ENCODE results near the gene PC. TPM values are rescaled to one million over a fixed set of nuclear protein-coding genes. Genes with fewer than 3 reads are reported as not detected.

PC gene
- total and polyA plus RNA-seq, 9 of the 15 experiments (the other 6 are each of a cell fraction or from before 2014, with no cell fraction given): 0.94 to 38.0 (median 8.7) TPM

DNA sequence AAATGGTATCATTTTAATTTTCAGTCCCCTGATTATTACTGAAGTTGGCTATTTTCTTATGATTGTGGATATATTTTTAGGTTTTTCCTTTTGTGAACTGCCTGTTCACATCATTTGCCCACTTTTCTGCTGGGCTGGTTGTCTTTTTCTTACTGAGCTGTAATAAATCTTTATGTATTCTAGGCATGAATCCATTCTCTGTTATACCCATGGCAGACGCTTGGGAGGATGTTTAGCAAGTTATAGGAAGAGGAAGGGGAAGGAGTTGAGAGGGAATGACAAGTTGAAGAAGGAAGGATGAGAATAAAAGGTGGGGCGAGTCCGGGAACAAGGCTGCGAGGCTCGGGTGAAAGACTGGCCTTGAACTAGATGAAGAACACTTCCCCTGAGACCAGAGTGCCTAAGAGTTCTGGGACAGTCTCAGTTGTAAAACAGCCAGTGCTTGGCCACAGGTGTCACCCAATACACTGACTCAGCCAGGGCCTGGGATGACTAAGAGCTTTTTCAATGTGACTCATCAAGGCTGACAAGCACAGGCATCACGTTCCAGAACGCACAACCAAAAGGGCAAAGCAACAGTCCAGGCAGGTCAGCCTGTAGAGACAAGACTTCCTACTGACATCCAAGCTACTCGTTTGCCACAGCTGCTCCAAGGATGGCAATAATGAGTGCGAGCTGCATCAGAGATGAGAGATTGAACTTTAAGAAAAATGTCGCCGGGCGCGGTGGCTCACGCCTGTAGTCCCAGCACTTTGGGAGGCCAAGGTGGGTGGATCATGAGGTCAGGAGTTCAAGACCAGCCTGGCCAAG lies 66.1 kb downstream of the PC start (continued):
- TF ChIP-seq, protein P1, sequence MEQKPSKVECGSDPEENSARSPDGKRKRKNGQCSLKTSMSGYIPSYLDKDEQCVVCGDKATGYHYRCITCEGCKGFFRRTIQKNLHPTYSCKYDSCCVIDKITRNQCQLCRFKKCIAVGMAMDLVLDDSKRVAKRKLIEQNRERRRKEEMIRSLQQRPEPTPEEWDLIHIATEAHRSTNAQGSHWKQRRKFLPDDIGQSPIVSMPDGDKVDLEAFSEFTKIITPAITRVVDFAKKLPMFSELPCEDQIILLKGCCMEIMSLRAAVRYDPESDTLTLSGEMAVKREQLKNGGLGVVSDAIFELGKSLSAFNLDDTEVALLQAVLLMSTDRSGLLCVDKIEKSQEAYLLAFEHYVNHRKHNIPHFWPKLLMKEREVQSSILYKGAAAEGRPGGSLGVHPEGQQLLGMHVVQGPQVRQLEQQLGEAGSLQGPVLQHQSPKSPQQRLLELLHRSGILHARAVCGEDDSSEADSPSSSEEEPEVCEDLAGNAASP (IDR thresholded peaks at IDR 0.05): no peak
- TF ChIP-seq ERF (CRISPR knock-in tag; IDR thresholded peaks at IDR 0.05) (no peak; the same call in 1 of the 2 replicates), AFF4 (CRISPR knock-in tag; IDR thresholded peaks at IDR 0.05) (0 out of 2 replicates have a peak, but pooled peaks have one; percentile 14), ZNF583 (CRISPR knock-in tag; IDR thresholded peaks at IDR 0.05) (no peak), PYGO2 (tag; IDR thresholded peaks at IDR 0.05) (no peak), HMG20A (CRISPR knock-in tag; conservative IDR thresholded peaks at IDR 0.05) (no peak), ZKSCAN8 (CRISPR knock-in tag; IDR thresholded peaks at IDR 0.05) (no peak), FOXJ3 (CRISPR knock-in tag; IDR thresholded peaks at IDR 0.05) (no peak), TAL1 (IDR thresholded peaks at IDR 0.05) (no peak), KAT8 (IDR thresholded peaks at IDR 0.05; ENCODE audit: low read depth) (no peak), THRAP3 (IDR thresholded peaks at IDR 0.05; ENCODE audit: borderline replicate concordance) (no peak), RBBP5 (IDR thresholded peaks at IDR 0.05; ENCODE audit: borderline replicate concordance, insufficient read depth, low read length, poor library complexity, severe bottlenecking) (no peak), XRCC5 (IDR thresholded peaks at IDR 0.05; ENCODE audit: low read depth, low read length) (no peak), DPF2 (IDR thresholded peaks at IDR 0.05) (peak; percentile 97), MTF1 (CRISPR knock-in tag; IDR thresholded peaks at IDR 0.05; ENCODE audit: borderline replicate concordance) (no peak), GABPA (tag; conservative IDR thresholded peaks at IDR 0.05; ENCODE audit: low read depth) (no peak), JUN (IDR thresholded peaks at IDR 0.05; ENCODE audit: borderline replicate concordance, low read depth, low read length) (peak; percentile 99), JUN (CRISPR knock-in tag; IDR thresholded peaks at IDR 0.05; ENCODE audit: borderline replicate concordance) (peak; percentile 75; the same call in 1 of the 2 replicates), CBX5 (IDR thresholded peaks at IDR 0.05; ENCODE audit: borderline replicate concordance, low read depth) (no peak), ZNF217 (CRISPR knock-in tag; IDR thresholded peaks at IDR 0.05) (no peak)
- TF ChIP-seq, protein P2, sequence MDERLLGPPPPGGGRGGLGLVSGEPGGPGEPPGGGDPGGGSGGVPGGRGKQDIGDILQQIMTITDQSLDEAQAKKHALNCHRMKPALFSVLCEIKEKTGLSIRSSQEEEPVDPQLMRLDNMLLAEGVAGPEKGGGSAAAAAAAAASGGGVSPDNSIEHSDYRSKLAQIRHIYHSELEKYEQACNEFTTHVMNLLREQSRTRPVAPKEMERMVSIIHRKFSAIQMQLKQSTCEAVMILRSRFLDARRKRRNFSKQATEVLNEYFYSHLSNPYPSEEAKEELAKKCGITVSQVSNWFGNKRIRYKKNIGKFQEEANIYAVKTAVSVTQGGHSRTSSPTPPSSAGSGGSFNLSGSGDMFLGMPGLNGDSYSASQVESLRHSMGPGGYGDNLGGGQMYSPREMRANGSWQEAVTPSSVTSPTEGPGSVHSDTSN (CRISPR knock-in tag; IDR thresholded peaks at IDR 0.05; ENCODE audit: low read depth): no peak
- TF ChIP-seq, protein P2 (tag; conservative IDR thresholded peaks at IDR 0.05; ENCODE audit: low read depth): peak; percentile 63
